HepG2 (cell line): ENCODE data around the gene ENTPD5. TPM values are rescaled to one million over a fixed set of nuclear protein-coding genes. Genes with fewer than 3 reads are reported as not detected.
A peak's percentile ranks its signal among the peaks of the same experiment; 100 is the strongest.

Source experiments
- CBX5 ChIP-seq: sonication (generic); formaldehyde crosslinking; IDR thresholded peaks from 2 replicates; pipeline ENCODE4 v1.4.0; 2020; ENCODE audit warnings: missing genetic modification reagents, borderline replicate concordance
- ERF ChIP-seq: IDR thresholded peaks from 2 replicates; pipeline ENCODE4 v1.6.1; 2018; ENCODE audit warnings: missing biosample characterization, missing genetic modification reagents
- FOSL2 ChIP-seq: sonication (generic); formaldehyde crosslinking; IDR thresholded peaks from 2 replicates; pipeline ENCODE4 v1.4.0; 2020; ENCODE audit warnings: missing genetic modification reagents
- FOXP1 ChIP-seq, 2 experiments: fragments of 450-650 bp in 1 of 2; IDR thresholded peaks; 2 replicates each; pipeline ENCODE4 v1.6.1; 2017 to 2018; ENCODE audit warnings: antibody characterized with exemption in 1 of 2
- GATAD2A ChIP-seq: IDR thresholded peaks from 2 replicates; pipeline ENCODE4 v1.6.1; 2016
- JUNB ChIP-seq: sonication (generic); formaldehyde crosslinking; IDR thresholded peaks from 2 replicates; pipeline ENCODE4 v1.8.0; 2022; ENCODE audit warnings: missing genetic modification reagents, mild to moderate bottlenecking, borderline replicate concordance
- MEF2D ChIP-seq: sonication (generic); formaldehyde crosslinking; IDR thresholded peaks from 2 replicates; pipeline ENCODE4 v1.5.1; 2020; ENCODE audit warnings: mild to moderate bottlenecking, missing genetic modification reagents
- REXO4 ChIP-seq: sonication (generic); formaldehyde crosslinking; IDR thresholded peaks from 2 replicates; pipeline ENCODE4 v1.8.0; 2022; ENCODE audit warnings: missing genetic modification reagents, mild to moderate bottlenecking, borderline replicate concordance
- SOX6 ChIP-seq, 2 experiments: fragments of 450-650 bp in 1 of 2; sonication (generic) in 1 of 2; formaldehyde crosslinking in 1 of 2; IDR thresholded peaks; 2 replicates each; pipeline versions ENCODE4 v1.4.0 to v1.6.1; 2017 to 2020; ENCODE audit warnings: antibody characterized with exemption in 1 of 2, mild to moderate bottlenecking in 1 of 2, missing genetic modification reagents in 1 of 2
- SP140L ChIP-seq: sonication (generic); formaldehyde crosslinking; IDR thresholded peaks from 2 replicates; pipeline ENCODE4 v1.4.0; 2020; ENCODE audit warnings: missing genetic modification reagents, borderline replicate concordance
- SRF ChIP-seq: IDR thresholded peaks from 2 replicates; pipeline ENCODE4 v1.6.1; 2011; ENCODE audit warnings: mild to moderate bottlenecking, low read depth, low read length, moderate library complexity
- THYN1 ChIP-seq: sonication (generic); formaldehyde crosslinking; IDR thresholded peaks from 2 replicates; pipeline ENCODE4 v1.8.1; 2023; ENCODE audit warnings: low read depth, mild to moderate bottlenecking, moderate library complexity, missing genetic modification reagents, borderline replicate concordance
- ZFP36 ChIP-seq: fragments of 150-350 bp; IDR thresholded peaks from 2 replicates; pipeline ENCODE4 v1.6.1; 2018; ENCODE audit warnings: borderline replicate concordance, low read length, low read depth; ENCODE audit not compliant: partially characterized antibody
- ZFY ChIP-seq: sonication (generic); formaldehyde crosslinking; IDR thresholded peaks from 2 replicates; pipeline ENCODE4 v1.4.0; 2020; ENCODE audit warnings: missing genetic modification reagents
- ZNF256 ChIP-seq: sonication (generic); formaldehyde crosslinking; conservative IDR thresholded peaks from 2 replicates; pipeline ENCODE4 v1.4.0; 2020; ENCODE audit warnings: missing genetic modification reagents
- ZNF510 ChIP-seq: sonication (generic); formaldehyde crosslinking; IDR thresholded peaks from 2 replicates; pipeline ENCODE4 v1.4.0; 2020; ENCODE audit warnings: low read depth, mild to moderate bottlenecking, missing genetic modification reagents
- ZNF589 ChIP-seq: sonication (generic); formaldehyde crosslinking; conservative IDR thresholded peaks from 2 replicates; pipeline ENCODE4 v1.8.0; 2022; ENCODE audit warnings: mild to moderate bottlenecking, moderate library complexity, missing genetic modification reagents
- polyA plus RNA-seq, 8 experiments: library from polyadenylated mRNA; depleted of rRNA in 3 of 8; stranded (reverse) in 7 of 8; unstranded in 1 of 8; fragments of >200 nt; fragmentation: Illumina TruSeq in 4 of 8; extraction: Trizol in 4 of 8; gene quantifications; 2 replicates each; pipeline versions ENCODE4 v1.2.1 to v1.2.3, GENCODE V29; 2011 to 2016; ENCODE audit warnings: low read depth in 4 of 8, missing spikeins in 1 of 8, mixed read lengths in 1 of 8; ENCODE audit not compliant: insufficient read depth in 1 of 8
- total RNA-seq, 5 experiments: library from RNA; depleted of rRNA; stranded (reverse); fragments of >200 nt; fragmentation: Illumina TruSeq; extraction: Trizol; gene quantifications; 2 replicates each; pipeline ENCODE4 v1.2.3, GENCODE V29; 2016; ENCODE audit warnings: low read depth in 1 of 5
- TF ChIP-seq, protein P1 (sequence below): sonication (generic); formaldehyde crosslinking; IDR thresholded peaks from 2 replicates; pipeline ENCODE4 v1.5.0; 2020; ENCODE audit warnings: missing genetic modification reagents
- TF ChIP-seq, protein P2 (sequence below): sonication (generic); formaldehyde crosslinking; IDR thresholded peaks from 2 replicates; pipeline ENCODE4 v1.8.1; 2023; ENCODE audit warnings: mild to moderate bottlenecking, missing genetic modification reagents
- TF ChIP-seq, protein P3 (sequence below): sonication (generic); formaldehyde crosslinking; IDR thresholded peaks from 2 replicates; pipeline ENCODE4 v1.4.0; 2020; ENCODE audit warnings: missing genetic modification reagents, mild to moderate bottlenecking, borderline replicate concordance
- TF ChIP-seq, protein P4 (sequence below): sonication (generic); formaldehyde crosslinking; IDR thresholded peaks from 2 replicates; pipeline ENCODE4 v1.8.1; 2023; ENCODE audit warnings: mild to moderate bottlenecking, inconsistent platforms, moderate library complexity, missing genetic modification reagents, borderline replicate concordance
- TF ChIP-seq, protein P5 (sequence below): IDR thresholded peaks from 2 replicates; pipeline ENCODE4 v1.6.1; 2016; ENCODE audit warnings: mild to moderate bottlenecking, missing biosample characterization, missing genetic modification reagents

The ENTPD5 gene
- total and polyA plus RNA-seq, 2 of the 13 experiments (the other 11 are each of a cell fraction or from before 2014, with no cell fraction given): 33.8 to 43.3 TPM

DNA sequence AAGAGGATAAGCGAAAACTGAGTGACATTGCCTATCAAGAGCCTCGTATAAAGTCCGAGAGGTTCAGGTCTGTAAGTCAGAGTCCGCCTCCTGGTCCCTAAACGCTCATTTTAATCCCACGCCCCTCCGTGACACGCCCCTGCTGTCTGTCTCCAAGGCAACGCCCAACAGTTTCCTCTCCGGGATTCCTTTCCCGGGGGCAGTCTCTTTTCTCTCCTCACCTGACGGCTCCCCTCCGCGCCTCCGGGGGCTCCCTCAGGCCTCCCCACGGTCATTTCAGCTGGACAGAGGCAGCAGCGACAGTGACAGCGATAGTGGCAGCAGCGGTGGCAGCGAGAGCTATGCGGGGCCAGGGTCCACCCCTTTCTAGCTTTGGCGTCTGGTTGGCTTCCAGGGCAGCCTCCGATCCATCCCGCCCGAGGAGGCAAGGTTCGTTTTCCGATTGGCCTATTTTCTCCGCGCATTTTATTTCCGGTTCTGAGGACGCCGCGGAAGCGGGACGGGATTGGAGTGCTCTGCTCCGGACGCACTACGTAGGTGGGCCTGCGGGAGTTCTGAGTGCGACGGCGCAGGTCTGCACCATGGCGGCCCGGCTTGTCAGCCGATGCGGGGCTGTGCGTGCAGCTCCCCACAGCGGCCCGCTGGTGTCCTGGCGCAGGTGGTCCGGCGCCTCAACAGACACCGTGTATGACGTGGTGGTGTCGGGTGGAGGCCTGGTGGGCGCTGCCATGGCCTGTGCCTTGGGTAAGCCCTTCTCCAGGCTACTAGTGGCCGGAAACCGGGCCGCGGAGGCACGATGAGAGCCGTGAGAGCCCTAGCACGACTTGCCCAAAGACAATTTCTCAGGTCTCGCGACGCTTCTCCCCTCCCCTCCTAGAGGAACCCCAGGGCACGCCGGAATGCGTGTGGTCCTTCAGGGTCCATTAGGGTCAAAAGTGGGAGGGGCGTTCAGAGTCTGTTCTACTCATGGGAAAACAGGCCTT, 69.0 kb downstream of the ENTPD5 start, which contains the start of the genes COQ6 and FAM161B (continued):
- TF ChIP-seq REXO4 (no peak), JUNB (CRISPR knock-in tag) (no peak), ERF (peak; percentile 72), ZFP36 (no peak), MEF2D (CRISPR knock-in tag) (no peak; the same call in none of the 2 replicates), ZFY (CRISPR knock-in tag) (peak; percentile 94), CBX5 (CRISPR knock-in tag) (peak; percentile 73; the same call in 1 of the 2 replicates), FOXP1 (IDR thresholded peaks at IDR 0.05) (no peak), FOXP1 (CRISPR knock-in tag; IDR thresholded peaks at IDR 0.05) (no peak; the same call in 1 of the 2 replicates), ZNF510 (CRISPR knock-in tag) (peak; percentile 76; the same call in 1 of the 2 replicates), THYN1 (CRISPR knock-in tag) (no peak), ZNF589 (CRISPR knock-in tag) (no peak), SP140L (CRISPR knock-in tag) (0 out of 2 replicates have a peak, but pooled peaks have one; percentile 1), GATAD2A (no peak; the same call in 1 of the 2 replicates), ZNF256 (CRISPR knock-in tag) (no peak), SOX6 (IDR thresholded peaks at IDR 0.05) (no peak), SOX6 (CRISPR knock-in tag; IDR thresholded peaks at IDR 0.05) (peak; percentile 72), FOSL2 (CRISPR knock-in tag) (peak; percentile 22), SRF (no peak)
- TF ChIP-seq, protein P1, sequence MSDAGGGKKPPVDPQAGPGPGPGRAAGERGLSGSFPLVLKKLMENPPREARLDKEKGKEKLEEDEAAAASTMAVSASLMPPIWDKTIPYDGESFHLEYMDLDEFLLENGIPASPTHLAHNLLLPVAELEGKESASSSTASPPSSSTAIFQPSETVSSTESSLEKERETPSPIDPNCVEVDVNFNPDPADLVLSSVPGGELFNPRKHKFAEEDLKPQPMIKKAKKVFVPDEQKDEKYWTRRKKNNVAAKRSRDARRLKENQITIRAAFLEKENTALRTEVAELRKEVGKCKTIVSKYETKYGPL (CRISPR knock-in tag): no peak
- TF ChIP-seq, protein P2, sequence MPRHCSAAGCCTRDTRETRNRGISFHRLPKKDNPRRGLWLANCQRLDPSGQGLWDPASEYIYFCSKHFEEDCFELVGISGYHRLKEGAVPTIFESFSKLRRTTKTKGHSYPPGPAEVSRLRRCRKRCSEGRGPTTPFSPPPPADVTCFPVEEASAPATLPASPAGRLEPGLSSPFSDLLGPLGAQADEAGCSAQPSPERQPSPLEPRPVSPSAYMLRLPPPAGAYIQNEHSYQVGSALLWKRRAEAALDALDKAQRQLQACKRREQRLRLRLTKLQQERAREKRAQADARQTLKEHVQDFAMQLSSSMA (CRISPR knock-in tag): peak; percentile 84
- TF ChIP-seq, protein P3, sequence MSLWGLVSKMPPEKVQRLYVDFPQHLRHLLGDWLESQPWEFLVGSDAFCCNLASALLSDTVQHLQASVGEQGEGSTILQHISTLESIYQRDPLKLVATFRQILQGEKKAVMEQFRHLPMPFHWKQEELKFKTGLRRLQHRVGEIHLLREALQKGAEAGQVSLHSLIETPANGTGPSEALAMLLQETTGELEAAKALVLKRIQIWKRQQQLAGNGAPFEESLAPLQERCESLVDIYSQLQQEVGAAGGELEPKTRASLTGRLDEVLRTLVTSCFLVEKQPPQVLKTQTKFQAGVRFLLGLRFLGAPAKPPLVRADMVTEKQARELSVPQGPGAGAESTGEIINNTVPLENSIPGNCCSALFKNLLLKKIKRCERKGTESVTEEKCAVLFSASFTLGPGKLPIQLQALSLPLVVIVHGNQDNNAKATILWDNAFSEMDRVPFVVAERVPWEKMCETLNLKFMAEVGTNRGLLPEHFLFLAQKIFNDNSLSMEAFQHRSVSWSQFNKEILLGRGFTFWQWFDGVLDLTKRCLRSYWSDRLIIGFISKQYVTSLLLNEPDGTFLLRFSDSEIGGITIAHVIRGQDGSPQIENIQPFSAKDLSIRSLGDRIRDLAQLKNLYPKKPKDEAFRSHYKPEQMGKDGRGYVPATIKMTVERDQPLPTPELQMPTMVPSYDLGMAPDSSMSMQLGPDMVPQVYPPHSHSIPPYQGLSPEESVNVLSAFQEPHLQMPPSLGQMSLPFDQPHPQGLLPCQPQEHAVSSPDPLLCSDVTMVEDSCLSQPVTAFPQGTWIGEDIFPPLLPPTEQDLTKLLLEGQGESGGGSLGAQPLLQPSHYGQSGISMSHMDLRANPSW (CRISPR knock-in tag): no peak; the same call in 1 of the 2 replicates
- TF ChIP-seq, protein P4, sequence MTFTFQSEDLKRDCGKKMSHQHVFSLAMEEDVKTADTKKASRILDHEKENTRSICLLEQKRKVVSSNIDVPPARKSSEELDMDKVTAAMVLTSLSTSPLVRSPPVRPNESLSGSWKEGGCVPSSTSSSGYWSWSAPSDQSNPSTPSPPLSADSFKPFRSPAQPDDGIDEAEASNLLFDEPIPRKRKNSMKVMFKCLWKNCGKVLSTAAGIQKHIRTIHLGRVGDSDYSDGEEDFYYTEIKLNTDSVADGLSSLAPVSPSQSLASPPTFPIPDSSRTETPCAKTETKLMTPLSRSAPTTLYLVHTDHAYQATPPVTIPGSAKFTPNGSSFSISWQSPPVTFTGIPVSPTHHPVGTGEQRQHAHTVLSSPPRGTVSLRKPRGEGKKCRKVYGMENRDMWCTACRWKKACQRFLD (CRISPR knock-in tag): peak; percentile 80; the same call in 1 of the 2 replicates
- TF ChIP-seq, protein P5, sequence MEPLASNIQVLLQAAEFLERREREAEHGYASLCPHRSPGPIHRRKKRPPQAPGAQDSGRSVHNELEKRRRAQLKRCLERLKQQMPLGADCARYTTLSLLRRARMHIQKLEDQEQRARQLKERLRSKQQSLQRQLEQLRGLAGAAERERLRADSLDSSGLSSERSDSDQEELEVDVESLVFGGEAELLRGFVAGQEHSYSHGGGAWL: peak; percentile 84
